HG03521 (cell line): ENCODE data around the gene YARS2.
"Not testable (repeated sequence)": the region's sequence is repeated elsewhere in the genome, so short reads cannot be mapped to it uniquely, and the experiment has no call there.

Experiments used
- ATAC-seq: cut with Tn5 transposase; IDR thresholded peaks from one replicate; pipeline ENCODE4 v1.9.1; 2021; ENCODE audit warnings: mild to moderate bottlenecking, moderate library complexity; ENCODE audit not compliant: unreplicated experiment

YARS2 gene

DNA sequence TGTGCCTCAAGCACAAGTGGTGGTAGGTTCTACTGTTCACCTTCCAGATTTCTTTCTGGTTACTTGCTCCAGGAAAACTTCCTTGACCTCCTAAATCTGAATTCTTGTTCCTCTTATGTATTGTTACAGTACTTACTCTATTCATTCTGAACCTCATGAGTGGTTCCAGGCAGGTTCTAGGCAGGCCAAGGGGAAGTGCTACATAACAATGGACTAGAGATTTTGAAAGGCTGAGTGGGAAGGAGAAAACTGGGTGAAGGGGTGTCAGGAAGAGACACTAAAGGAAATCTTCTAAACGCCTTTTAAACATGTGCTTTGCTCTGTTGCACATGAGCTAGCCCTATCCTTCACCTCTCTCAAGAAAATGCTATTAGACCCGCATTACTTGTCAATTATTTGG is 1.6 kb downstream of the YARS2 start:
- no peak for ATAC-seq

DNA sequence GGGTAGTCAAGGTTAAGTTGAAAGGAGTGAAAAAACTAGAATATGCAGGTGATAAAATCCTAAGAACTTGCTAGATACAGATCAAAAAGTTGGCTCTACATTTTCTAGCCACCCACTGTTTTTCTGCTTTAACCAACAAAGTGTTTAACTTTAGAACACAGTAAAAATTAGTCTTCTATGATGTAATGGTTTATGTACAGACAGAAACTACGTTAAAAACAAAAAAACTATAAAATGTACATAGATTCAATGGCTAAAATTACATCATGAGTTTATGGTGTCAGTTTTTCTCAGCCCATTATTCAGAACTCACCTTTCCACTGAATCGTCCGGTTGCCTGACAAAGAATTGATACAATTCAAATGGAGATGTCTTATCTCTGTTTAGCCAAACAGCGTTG is 2.1 kb downstream of the YARS2 start:
- ATAC-seq: no peak

DNA sequence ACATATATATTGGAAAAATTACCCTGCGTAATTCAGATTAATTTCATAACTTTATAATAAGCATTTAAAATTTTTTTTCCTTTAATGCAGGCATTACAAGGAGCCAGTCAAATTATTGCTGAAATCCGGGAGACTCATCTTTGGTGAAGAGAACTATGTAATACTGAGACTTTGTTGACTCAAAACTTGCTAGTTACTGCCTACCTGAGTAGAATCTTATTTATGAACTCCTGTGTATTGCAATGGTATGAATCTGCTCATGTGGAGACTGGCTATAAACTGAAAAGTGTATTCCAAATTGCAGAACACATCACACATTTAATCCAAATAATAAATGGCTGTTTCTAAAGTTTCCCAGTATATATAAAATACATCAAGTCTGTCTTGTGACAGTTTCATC is 12.4 kb downstream of the YARS2 start:
- no peak for ATAC-seq

DNA sequence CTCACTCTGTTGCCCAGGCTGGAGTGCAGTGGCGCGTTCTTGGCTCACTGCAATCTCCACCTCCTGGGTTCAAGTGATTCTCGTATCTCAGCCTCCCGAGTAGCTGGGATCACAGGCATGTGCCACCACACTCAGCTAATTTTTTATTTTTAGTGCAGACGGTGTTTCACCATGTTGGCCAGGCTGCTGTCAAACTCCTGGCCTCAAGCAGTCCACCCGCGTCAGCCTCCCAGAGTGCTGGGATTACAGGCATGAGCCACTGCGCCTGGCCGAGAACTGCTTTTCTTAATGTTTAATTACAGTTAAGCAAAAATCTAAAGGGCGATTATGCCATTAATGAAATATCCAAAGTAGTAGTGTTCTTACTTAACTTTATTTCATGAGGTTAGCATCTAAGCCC is 13.6 kb downstream of the YARS2 start:
- ATAC-seq: no peak

DNA sequence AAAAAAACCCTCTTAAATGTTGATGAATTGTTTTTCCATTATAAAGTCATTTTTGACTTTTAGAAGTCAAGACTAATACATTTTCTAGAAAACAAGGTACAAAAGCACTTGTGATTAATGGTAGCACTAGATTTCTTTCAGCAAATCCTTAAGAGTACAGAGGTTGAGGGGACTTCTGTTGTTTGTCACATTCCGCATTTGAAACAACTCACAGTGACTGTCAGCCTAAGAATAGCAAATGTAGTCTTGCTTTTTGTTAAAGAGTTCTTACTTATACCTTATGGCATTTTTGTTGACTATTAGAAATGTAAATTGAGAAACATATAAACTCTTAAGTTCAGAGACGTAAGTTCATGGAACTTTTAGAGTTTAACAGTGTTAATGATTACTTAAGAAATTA is 16.4 kb downstream of the YARS2 start:
- no peak for ATAC-seq

DNA sequence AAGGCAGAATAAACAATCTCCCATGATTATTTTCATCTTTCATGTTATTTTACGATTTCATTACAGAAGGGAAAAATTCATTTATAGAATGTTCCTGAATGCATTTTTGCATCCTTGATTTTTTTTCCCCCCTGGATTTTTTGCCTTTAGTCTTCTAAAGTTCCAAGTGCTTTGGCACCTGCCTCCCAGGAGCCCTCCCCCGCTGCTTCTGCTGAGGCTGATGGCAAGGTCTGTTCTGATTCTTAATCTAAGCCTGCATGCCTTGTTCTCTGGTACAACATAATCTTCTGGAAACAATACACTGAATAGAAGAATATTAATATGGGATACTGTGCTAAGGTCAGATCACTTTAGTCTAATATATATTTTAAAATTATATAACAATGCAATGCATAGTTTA is 18.0 kb downstream of the YARS2 start:
- no peak for ATAC-seq

DNA sequence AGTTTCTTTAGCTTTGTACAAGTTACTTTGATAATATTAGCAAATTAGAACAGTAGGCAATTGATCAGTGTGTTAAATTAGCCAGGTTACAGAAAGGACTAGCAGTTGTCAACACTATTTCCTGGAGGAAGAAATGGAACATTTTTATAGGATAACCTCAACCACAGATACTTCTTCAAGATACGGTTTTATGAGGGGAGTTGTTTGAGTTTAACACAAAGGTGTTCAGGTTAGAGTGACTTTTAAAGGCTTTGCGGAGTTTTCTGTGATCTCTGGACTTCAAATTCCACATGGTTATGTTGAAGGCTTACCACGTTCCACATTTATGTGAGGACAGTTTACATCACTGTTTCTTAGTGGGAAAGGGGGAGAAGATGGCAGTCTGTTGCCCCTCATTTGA is 19.3 kb downstream of the YARS2 start:
- ATAC-seq: no peak

DNA sequence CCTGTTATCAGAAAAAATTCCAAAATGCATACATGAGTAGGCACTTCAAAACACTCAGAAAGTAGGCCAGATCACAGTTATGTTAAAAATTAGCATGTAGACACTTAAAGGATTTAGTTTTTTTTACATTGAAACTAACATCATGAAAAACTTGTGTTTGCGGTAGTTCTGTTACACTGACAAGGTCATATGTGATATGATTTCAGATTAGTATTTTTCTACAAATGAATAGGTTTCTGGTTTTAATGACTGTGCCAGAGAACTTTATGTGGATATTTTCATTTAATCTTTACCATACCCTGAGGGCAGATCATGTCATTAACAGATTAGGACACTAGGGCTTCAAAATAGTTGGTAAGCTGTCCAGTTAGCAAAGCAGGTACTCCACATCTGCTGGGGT is 20.7 kb downstream of the YARS2 start:
- ATAC-seq: no peak

DNA sequence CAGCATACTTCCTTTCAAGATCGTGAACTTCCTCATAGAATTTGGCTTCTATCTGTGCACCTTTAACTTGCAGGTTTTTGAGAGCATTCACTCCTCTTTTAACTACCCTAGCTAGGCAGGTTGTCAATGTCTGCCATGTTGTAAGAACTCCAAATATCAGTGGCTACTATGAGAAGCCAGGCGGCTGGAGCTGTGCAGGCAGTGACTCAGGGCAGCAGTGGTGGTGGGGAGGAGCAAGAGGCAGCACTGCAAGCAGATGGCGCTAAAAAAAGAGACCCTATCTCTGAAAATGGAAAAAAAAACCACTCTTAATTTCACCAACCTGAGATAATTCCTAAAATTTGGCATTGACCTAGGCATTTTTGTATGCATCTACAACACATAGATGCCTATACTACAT is 28.5 kb downstream of the YARS2 start:
- ATAC-seq: no peak

DNA sequence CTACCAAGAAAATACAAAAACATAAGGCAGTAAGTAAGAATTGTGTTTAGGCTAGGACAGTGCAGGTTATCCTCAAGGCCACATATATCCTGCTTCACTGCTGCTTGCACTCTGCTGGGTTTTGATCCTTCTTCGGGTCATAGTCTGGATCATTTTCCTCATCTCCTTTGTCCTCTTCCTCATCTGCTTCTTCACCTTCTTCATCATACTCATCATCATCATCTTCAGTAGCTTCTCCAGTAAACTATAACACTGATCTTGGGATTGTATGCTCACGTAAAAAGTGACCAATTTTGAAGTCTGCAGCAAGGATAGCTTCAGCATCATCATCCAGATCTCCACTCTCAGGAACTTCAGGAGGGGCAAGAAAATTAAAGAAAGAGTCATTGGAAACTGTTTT is 29.4 kb downstream of the YARS2 start:
- ATAC-seq: no peak

DNA sequence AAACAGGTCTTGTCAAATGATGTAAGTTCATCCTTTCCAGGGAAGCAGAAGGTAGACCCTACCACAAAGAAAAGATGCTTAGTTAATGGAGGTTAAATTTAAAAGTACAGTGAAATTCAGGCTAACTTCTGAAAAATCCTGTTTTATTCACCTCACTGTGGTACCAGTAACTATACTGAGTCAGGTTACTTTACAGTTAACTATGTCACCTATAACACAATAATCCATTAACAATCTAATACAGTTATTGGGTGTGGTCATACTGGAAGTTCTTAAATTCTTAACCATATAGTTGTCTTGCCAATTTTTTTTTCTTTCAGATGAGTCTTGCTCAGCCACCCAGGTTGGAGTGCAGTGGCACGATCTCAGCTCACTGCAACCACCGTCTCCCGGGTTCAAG is 30.4 kb downstream of the YARS2 start:
- ATAC-seq: not testable (repeated sequence)

DNA sequence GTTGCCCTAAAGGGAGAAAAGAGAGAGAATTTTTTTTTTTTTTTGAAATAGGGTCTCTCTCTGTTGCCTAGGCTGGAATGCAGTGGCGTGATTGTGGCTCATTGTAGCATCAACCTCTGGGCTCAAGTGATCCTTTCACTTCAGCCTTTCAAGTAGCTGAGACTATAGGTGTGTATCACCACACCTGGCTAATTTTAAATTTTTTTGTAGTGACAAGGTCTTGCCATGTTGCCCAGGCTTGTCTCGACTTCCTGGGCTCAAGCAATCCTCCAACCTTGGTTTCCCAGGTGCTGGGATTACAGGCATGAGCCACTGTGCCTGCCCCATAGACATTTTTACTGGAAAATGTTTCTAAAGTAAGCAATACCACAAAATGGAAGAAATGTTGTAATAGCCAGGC is 36.8 kb downstream of the YARS2 start:
- ATAC-seq: no peak

DNA sequence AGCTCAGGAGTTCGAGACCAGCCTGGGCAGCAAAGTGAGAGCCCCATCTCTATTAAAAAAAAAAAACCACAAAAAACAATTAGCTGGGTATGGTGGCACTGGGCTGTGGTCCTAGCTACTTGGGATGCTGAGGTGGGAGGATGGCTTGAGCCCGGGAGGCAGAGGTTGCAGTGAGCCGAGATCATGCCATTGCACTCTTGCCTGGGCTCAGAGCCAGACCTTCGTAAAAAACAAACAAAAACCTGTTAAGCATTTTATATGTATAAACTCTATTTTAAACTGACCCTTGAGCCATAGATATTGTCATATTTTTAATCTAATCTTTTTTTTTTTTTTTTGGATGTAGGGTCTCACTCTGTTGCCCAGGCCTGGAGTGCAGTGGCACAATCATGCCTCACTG is 40.9 kb downstream of the YARS2 start:
- no peak for ATAC-seq

DNA sequence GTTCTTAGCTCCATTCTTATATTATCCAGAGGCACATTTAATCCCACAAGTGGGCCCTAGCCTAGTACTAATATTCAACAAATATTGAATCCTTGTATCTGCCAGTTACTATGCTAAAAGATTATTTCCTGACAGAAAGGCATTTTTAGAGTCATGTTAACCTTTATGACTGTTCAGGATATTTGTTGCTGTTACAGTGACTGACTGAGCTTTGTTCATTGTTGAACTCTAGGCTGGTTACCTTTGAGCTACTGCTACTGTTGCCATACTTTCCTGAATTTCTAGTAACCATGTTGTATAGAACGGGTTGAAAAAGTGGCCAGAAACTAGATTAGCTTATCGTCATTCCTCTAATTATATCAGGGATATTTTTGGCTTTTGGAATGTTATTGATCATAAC is 46.8 kb downstream of the YARS2 start:
- ATAC-seq: no peak

DNA sequence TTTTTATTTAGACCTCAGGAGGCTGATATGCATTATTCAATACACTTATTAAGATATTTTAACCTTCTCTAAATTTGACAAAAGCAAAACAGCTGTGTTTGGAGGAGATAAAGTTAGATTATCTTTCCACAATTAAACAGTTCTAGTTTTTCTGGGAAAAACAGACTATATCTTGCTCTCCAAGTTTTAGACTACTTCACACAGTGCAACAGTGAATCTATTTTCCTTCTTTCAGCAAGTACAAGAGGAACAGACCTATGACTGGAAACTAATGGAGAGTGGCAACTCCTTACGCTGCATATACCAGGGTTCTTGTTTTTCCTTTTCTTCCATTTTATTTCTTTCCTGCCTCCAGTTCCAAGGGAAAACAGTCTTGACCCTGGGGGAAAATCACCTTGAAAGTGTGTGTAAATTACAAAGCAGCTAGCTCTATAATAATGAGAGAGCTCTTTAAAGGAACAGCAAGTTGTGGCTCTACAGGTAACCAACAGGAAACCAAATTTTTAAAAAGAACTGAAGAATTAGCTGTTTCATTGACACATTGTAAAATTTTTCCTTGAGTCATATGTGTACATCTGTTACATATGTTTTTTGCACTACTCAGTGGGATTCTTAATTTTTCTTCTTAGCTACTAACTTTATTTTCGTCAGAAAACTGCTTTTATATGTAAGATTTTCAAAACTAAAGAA is 49.2 kb downstream of the YARS2 start:
- no peak for ATAC-seq

DNA sequence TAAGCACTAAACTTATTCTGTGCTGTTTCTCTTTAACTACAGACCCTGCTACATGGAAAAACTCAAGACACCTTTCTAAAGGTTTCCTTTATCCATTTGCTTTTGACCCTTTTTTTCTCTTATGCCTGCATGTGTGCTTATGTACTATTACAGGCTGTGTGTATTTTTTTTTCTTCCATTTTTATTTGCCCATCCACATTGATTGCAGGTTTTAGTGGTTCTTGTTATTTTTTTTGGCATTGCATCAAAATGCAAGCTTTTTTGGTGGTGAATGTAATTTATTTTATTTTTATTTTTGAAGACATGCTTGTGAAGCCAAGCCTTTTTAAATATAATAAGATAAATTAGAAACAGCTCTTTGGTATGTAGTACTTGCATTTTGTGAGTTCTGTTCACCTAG is 49.9 kb downstream of the YARS2 start:
- ATAC-seq: no peak

DNA sequence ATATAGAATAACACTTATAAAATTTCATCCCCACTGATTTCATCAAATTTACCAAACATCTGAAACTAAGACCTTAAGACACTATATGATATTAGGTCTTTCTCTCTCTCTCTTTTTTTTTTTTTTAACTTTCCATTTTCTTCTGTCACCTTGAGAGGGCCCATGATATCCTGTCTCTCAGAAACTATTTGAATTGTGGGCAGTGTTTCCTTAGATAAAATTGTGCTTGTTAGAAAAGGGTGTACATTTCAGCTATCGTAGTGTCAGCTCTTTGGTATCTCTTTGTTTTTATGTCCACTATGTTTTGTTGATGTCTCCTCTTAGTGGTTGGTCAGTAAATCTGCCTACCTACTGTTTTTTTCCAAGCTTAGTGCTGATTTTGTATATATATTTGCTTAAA is 52.8 kb downstream of the YARS2 start:
- no peak for ATAC-seq

DNA sequence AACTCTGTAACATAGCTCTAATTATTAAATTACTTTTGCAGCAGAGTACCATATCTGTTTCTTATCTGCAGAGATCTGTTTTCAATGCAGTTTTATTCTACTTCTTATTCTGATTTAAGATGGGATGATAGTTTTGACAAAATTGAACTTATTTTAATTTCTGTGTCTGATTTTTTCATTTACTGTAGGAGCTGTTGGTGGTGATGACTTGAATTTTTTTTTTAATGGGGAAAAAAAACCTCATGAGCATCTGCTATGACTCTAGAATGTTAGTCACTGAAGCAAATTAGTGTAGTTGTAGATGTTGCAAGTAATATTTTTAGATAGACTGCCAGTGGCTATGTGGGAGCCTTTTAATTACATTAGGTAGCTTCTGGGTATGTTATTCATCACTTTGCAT is 53.2 kb downstream of the YARS2 start:
- ATAC-seq: no peak

DNA sequence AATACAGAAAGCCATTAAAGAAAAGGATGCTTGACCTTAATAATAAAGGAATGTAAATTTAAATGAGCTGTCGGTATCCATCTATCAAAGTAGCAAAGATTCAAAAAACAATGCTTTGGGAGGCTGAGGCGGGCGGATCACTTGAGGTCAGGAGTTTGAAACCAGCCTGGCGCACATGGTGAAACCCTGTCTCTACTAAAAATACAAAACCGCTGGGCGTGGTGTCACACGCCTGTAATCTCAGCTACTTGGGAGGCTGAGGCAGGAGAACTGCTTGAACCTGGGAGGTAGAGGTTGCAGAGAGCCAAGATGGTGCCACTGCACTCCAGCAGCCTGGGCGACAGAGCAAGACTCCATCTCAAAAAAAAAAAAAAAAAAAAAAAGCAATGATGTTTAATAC is 56.3 kb downstream of the YARS2 start:
- not testable (repeated sequence) for ATAC-seq

DNA sequence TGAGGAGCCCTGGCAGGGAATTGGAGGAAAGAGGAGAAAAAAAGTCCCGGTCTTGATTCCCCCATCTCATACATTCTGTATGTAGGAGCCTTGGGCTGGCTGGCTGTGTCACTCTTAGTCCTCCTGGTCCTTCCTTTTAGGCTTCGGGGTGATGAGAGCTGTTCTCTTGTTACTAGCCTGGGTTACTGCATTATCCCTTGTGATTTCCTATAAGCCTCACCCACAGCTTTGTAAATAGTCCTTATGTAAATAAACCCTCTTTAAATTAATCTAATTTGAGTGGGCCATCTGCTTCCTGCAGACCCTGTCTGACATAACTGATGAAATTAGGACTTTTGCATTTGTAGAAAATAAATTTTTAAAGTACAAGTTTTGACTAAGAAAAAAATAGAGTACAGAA is 57.4 kb downstream of the YARS2 start:
- ATAC-seq: no peak

DNA sequence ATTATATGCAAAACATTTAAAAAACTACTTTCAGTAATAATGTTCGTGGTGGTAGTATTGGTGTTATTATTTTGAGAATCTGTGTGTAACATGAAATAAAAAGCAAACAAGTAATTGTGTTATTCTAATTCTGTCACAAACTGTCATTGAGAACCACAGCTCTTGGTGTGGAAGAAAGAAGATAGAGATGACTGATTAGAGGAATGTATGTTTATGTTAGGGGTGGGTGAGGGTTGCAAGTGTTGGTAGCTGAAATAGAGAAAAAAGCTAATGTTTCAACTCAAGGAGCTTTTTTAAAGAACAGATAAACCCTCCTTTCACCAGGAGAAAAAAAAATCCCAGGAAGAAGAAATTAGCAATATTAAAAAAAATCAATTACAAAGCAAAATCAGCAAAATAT is 58.3 kb downstream of the YARS2 start:
- no peak for ATAC-seq
